Measurements from ENCODE around the gene GRM4.
"Not testable (repeated sequence)": the region's sequence is repeated elsewhere in the genome, so short reads cannot be mapped to it uniquely, and the experiment has no call there.

Gene GRM4

DNA sequence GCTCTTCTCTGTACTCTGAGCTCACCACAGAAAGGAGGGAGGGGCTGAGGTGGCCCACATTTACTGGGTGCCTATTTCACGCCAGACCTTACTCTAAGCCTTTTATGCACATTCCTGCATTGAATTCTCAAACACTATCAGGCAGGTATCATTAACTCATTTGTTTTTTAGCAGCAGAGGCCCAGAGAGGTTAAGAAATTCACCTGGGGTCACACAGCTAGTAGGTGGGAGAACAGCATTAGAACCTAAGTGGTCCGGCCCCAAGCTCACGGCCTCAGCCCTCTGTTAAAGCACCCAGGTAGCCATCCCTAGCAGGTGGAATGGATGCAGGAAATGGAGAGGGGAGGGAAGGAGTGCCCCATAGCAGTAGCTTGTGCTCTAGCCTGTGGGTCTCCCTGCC is 84.5 kb downstream of the GRM4 start:
- no peak for DNase-seq

- DNase-seq, result no peak
Measured at GRCh38 chr6:34059914-34060313, 86.0 kb downstream of the GRM4 start.

GRCh38 chr6:34059136-34059731 is 86.7 kb downstream of the GRM4 start:
- DNase-seq, result peak; percentile 84

DNA sequence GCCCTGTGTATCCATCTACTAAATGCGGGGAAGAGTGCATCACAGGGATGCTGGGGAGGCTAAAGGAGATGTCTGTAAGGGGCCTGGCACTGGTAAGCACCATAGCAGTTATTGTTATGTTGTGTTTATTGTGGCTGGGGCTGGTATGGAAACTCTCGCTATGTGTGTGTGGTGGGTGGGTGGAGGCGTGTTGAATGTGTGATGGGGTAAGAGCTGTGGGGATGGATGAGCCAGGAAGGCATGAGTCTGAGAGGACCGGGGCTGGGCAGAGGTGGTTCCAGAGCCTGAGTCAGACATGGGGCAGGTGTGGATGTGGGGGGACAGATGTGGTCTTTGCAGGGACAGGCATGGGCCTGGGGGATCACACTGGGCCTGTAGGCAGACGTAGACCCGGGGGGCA is 88.1 kb downstream of the GRM4 start:
- no peak for DNase-seq

DNA sequence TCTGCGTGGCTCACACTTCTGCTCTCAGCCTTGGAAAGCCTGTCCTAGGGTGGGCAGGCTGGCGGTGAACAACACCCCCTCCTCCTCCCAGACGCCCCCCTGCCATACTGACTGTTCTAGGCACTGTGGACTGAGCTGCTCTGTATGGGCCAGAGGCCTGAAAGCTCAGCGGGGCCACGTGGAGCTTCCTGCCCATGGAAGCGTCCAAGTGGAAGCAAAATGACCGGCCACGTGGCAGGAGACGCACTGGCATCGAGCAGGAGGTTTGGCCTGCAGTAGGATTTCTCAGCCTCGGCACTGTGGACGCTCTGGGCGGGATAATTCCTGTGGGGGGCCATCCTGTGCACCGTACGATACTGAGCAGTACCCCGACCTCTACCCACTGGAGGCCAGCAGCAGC is 88.7 kb downstream of the GRM4 start:
- no peak for DNase-seq

GRCh38 chr6:34056305-34057108 is 89.4 kb downstream of the GRM4 start:
- peak; percentile 62 for DNase-seq

GRCh38 chr6:34055223-34055933 is 90.5 kb downstream of the GRM4 start:
- DNase-seq, result peak; percentile 56

DNA sequence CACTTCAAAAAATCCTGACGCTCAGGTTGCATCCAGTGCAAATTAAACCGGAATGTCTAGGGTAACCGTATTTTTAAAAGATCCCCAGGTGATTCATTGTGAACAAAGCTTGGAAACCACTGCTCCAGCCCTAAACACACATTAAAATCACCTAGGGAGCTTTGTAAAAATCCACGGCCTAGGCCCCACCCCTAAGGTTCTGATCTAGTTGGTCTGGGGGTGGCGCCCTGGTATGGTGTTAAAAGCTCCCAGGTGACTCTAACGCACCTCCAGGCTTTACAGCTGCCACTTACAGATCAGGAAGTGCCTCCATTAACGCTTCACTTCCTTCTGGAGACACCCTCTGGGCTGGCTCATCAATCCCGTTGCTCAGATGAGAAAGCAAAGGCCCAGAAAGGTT is 92.2 kb downstream of the GRM4 start:
- no peak for DNase-seq

- DNase-seq, result no peak
Measured at GRCh38 chr6:34052918-34053608, 92.8 kb downstream of the GRM4 start.

- DNase-seq, result no peak
Measured at GRCh38 chr6:34052071-34052825, 93.6 kb downstream of the GRM4 start.

GRCh38 chr6:34051331-34051919 is 94.5 kb downstream of the GRM4 start:
- DNase-seq, result no peak

GRCh38 chr6:34050691-34051090 is 95.2 kb downstream of the GRM4 start:
- DNase-seq, result no peak

DNA sequence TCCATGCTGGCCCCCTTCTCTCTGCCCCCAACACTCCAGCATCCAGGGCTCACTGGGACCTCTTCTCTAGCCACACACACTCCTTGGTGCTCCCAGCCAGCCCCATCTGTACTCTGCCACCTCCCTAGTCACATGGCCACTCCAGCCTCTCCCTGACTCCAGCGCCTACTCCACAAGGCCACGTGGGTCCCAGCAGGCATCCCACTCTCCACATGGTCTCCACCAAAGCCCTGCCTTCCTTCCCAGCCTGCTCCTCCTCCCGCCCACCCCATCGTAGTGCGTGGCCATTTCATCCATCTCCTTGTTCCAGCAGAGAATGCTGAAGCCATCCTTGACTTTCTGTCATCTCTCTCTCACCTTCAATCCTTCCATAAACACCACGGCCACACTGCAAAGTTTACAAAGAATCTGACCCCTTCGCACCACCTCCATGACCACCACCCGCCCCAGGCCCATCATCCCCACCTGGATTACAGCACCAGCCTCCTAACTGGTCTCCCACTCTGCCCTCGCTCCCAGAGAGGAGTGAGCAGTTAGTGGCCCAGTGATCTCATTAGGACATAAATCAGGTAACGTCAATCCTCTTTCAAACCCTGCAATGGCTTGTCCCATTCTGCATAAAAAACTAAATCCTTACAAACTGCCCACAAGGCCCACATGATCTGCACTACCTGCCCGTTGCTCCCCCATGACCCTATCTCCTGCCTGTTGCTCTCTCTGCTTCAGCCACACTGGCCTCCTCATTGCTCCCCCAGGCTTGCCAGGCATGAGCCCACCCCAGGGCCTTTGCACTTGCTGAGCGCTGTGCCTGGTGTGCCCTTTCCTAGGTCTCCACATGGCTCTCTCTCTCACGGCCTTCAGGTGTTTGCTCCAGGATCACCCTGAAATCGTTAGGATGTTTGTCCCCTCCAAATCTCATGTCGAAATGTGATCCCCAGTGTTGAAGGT is 96.2 kb downstream of the GRM4 start:
- DNase-seq, result no peak

DNA sequence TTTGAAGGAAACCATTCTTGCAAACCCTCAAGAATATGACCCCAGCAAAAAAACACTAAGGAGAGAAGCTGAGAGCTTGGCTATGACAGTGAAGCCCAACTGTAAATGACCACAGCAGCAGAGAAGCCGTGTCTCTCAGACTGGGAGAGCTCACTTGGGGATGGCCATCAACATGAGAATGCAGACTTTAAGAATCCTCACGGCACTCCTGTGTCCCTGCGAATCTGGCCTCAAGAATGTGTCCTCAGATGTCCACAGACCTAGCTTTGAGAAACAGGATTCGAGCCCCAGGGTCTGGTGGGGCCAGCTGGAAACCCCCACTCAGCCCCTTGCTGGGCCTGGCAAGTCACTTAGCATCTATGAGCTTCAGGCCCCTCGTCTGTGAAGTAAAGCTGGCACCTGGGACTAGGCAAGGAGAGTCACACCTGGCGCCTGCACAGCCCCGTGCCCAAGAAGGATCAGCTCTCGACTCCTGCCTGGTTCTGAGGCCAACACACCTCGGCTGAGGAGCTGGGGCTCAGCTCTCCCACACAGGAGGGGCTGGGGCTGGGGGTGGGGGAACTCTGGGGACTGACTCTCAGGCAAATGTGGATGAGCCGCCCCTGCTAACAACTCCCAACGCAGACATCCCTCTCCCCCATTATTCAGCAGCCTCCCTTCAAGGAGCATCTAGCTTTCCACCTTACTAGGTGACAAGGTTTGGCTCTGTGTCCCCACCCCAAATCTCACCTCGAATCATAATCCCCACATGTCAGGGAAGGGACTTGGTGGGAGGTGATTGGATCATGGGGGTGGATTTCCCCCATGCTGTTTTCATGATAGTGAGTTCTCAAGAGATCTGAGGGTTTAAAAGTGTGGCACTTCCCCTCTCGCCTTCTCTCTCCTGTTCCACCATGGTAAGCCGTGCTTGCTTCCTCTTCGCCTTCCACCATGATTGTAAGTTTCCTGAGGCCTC is 97.7 kb downstream of the GRM4 start:
- DNase-seq, result no peak

GRCh38 chr6:34046617-34047016 is 99.3 kb downstream of the GRM4 start:
- no peak for DNase-seq

DNA sequence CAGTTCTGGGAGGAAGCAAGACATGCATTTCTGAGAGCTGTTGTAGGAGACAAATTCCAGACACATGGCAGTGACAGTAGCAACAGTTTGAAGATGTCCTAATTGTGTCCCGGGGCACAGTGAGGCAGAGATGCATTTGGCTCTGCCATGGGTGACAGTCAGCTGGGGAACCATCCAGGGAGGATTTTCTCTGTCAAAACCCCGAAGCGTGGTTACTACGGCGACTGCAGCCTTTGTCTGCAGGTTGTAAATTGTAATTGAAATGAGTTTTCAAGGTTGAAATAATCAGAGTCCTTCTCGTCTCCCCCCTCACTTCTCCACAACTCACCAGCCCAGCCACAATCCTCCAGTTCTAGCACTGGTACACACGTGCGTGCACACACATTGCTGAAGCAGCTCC is 100.1 kb downstream of the GRM4 start:
- DNase-seq, result no peak

DNA sequence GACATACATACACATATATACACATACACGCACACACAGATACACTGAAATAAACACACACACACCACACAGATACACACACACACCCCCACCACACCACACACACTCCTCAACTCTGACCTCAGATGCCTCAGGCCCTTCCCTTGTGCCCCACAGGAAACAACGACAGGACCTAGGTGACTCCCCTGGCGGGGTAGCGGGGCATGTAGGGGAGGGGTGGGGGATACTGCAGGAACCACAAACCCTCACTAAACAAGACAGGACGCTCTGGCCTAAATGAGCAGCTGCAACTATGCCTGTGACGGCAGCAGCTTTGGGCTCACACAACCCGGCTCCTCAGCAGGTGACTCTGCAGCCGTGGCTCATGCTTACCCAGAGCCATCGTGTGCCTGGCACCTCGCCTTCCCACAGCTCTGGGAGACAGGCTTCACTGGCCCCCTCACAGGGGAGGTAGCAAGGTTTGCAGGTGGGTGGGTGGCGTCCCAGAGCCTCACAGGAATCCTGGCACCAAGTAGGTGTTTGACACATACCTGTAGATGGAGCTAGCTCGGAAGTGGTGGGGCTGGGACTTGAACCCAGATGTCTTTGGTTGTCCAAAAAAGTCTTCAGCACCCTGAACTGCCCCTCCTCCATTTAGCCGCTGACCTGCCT is 100.8 kb downstream of the GRM4 start:
- no peak for DNase-seq

- DNase-seq, result no peak
Measured at GRCh38 chr6:34043359-34043758, 102.5 kb downstream of the GRM4 start.

DNA sequence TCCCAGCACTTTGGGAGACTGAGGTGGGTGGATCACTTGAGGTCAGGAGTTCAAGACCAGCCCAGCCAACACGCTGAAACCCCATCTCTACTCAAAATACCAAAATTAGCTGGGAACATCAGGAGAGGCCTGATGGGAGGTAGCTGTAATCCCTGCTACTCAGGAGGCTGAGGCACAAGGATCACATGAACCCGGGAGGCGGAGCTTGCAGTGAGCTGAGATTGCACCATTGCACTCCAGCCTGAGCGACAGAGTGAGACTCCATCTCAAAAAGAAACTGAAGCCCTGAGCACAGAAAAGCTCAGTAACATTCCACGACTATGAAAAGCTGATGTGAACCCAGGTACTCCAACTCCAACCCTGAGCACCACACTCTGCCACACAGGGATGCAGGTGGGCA is 103.9 kb downstream of the GRM4 start:
- DNase-seq, result not testable (repeated sequence)
